ENCODE results near the gene ZNF57. TPM values are rescaled to one million over a fixed set of nuclear protein-coding genes. Genes with fewer than 3 reads are reported as not detected.
A peak's percentile ranks its signal among the peaks of the same experiment; 100 is the strongest.

The ZNF57 gene
- total and polyA plus RNA-seq, 2 of the 13 experiments (the other 11 are each of a cell fraction or from before 2014, with no cell fraction given) = 6.6 to 17.5 TPM

DNA sequence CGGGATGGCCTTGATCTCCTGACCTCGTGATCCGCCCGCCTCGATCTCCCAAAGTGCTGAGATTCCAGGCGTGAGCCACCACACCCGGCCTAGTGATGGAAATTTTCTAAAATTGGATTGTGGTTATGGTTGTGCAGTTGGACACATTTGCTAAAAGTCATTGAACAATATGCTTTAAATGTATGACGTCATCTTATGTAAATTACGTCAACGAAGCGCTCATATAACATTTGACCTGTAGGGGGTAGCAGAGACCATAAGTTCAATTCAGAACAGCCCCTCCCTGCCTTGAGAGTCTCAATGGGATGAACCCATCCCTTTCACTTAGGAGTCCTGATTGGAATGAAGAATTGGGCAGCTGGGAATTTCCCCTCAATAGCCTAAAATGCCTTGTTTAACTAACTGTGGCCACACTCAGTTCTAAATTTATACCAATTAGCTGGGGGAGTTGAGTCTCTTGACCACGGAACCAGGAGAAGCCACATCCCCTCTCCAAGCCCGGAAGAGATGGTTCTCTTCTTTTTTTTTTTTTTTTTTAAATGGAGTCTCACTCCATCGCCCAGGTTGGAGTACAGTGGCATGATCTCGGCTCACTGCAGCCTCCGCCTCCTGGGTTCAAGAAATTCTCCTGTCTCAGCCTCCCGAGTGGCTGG, 61.4 kb downstream of the ZNF57 start (continued):
- TF ChIP-seq, protein P1, sequence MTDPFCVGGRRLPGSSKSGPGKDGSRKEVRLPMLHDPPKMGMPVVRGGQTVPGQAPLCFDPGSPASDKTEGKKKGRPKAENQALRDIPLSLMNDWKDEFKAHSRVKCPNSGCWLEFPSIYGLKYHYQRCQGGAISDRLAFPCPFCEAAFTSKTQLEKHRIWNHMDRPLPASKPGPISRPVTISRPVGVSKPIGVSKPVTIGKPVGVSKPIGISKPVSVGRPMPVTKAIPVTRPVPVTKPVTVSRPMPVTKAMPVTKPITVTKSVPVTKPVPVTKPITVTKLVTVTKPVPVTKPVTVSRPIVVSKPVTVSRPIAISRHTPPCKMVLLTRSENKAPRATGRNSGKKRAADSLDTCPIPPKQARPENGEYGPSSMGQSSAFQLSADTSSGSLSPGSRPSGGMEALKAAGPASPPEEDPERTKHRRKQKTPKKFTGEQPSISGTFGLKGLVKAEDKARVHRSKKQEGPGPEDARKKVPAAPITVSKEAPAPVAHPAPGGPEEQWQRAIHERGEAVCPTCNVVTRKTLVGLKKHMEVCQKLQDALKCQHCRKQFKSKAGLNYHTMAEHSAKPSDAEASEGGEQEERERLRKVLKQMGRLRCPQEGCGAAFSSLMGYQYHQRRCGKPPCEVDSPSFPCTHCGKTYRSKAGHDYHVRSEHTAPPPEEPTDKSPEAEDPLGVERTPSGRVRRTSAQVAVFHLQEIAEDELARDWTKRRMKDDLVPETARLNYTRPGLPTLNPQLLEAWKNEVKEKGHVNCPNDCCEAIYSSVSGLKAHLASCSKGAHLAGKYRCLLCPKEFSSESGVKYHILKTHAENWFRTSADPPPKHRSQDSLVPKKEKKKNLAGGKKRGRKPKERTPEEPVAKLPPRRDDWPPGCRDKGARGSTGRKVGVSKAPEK (CRISPR knock-in tag; IDR thresholded peaks at IDR 0.05; ENCODE audit: borderline replicate concordance) = no peak
- TF ChIP-seq ZNF567 (CRISPR knock-in tag; IDR thresholded peaks at IDR 0.05; ENCODE audit: borderline replicate concordance) (no peak), ZNF720 (CRISPR knock-in tag; IDR thresholded peaks at IDR 0.05) (no peak), PCBP1 (IDR thresholded peaks at IDR 0.05; ENCODE audit: borderline replicate concordance, low read depth, low read length) (no peak), HDAC1 (CRISPR knock-in tag; IDR thresholded peaks at IDR 0.05) (no peak), CBX1 (IDR thresholded peaks at IDR 0.05; ENCODE audit: low read depth) (no peak), BCL6 (CRISPR knock-in tag; IDR thresholded peaks at IDR 0.05) (no peak), SALL1 (CRISPR knock-in tag; IDR thresholded peaks at IDR 0.05) (no peak), DR1 (CRISPR knock-in tag; IDR thresholded peaks at IDR 0.05) (no peak), ESRRA (CRISPR knock-in tag; IDR thresholded peaks at IDR 0.05; ENCODE audit: low read depth) (no peak), NR2F2 (IDR thresholded peaks at IDR 0.05; ENCODE audit: borderline replicate concordance, low read depth) (0 out of 2 replicates have a peak, but pooled peaks have one; percentile 22), ZNF20 (CRISPR knock-in tag; IDR thresholded peaks at IDR 0.05) (no peak), NFE2L2 (IDR thresholded peaks at IDR 0.05; ENCODE audit: low read length) (no peak), RXRA (CRISPR knock-in tag; IDR thresholded peaks at IDR 0.05) (no peak), ZNF136 (CRISPR knock-in tag; IDR thresholded peaks at IDR 0.05; ENCODE audit: low read depth) (no peak), KLF9 (CRISPR knock-in tag; IDR thresholded peaks at IDR 0.05; ENCODE audit: low read depth) (no peak), MBNL3 (CRISPR knock-in tag; conservative IDR thresholded peaks at IDR 0.05) (no peak), NFATC3 (CRISPR knock-in tag; IDR thresholded peaks at IDR 0.05) (no peak), PPARG (CRISPR knock-in tag; conservative IDR thresholded peaks at IDR 0.05) (peak; percentile 29; the same call in 1 of the 2 replicates), MED8 (CRISPR knock-in tag; IDR thresholded peaks at IDR 0.05; ENCODE audit: insufficient replicate concordance) (no peak), KDM5B (CRISPR knock-in tag; IDR thresholded peaks at IDR 0.05; ENCODE audit: borderline replicate concordance) (no peak), ZNF672 (CRISPR knock-in tag; IDR thresholded peaks at IDR 0.05) (no peak), ZNF777 (CRISPR knock-in tag; IDR thresholded peaks at IDR 0.05) (no peak), FOSL2 (CRISPR knock-in tag; IDR thresholded peaks at IDR 0.05) (peak; percentile 30; the same call in 1 of the 2 replicates), PCBP2 (optimal IDR thresholded peaks at IDR 0.05; ENCODE audit: low read depth, low read length, poor library complexity, severe bottlenecking) (no peak), ZNF101 (CRISPR knock-in tag; IDR thresholded peaks at IDR 0.05; ENCODE audit: borderline replicate concordance, low read depth) (no peak), ATF7 (IDR thresholded peaks at IDR 0.05) (peak; percentile 100), ATF7 (CRISPR knock-in tag; IDR thresholded peaks at IDR 0.05) (peak; percentile 96), ZNF253 (CRISPR knock-in tag; IDR thresholded peaks at IDR 0.05; ENCODE audit: borderline replicate concordance) (no peak)
- TF ChIP-seq, protein P2, sequence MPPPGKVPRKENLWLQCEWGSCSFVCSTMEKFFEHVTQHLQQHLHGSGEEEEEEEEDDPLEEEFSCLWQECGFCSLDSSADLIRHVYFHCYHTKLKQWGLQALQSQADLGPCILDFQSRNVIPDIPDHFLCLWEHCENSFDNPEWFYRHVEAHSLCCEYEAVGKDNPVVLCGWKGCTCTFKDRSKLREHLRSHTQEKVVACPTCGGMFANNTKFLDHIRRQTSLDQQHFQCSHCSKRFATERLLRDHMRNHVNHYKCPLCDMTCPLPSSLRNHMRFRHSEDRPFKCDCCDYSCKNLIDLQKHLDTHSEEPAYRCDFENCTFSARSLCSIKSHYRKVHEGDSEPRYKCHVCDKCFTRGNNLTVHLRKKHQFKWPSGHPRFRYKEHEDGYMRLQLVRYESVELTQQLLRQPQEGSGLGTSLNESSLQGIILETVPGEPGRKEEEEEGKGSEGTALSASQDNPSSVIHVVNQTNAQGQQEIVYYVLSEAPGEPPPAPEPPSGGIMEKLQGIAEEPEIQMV (CRISPR knock-in tag; IDR thresholded peaks at IDR 0.05; ENCODE audit: low read depth) = no peak
